PFSK-1 (cell line): Measurements from ENCODE around the gene PGF.

ENCODE experiments used
- FOXP2 ChIP-seq: optimal IDR thresholded peaks from 2 replicates; pipeline ENCODE3; 2011; ENCODE audit warnings: borderline replicate concordance, control low read depth, inconsistent platforms; ENCODE audit not compliant: insufficient read depth; ENCODE audit errors: extremely low read length, extremely low read depth
- POLR2AphosphoS5 ChIP-seq: IDR thresholded peaks from 2 replicates; pipeline ENCODE4 v1.6.1; 2012; ENCODE audit warnings: low read depth, mild to moderate bottlenecking, control low read depth, low read length, moderate library complexity
- REST ChIP-seq, 2 experiments: IDR thresholded peaks; 2 replicates each; pipeline versions ENCODE4 v1.6.1 to v1.8.0; 2011 to 2012; ENCODE audit warnings: low read depth in 2 of 2, low read length in 2 of 2, control low read depth in 1 of 2, inconsistent platforms in 1 of 2, mild to moderate bottlenecking in 1 of 2, moderate library complexity in 1 of 2; ENCODE audit not compliant: insufficient read depth in 1 of 2
- SIN3A ChIP-seq: IDR thresholded peaks from 2 replicates; pipeline ENCODE4 v1.6.1; 2012; ENCODE audit warnings: mild to moderate bottlenecking, low read length, moderate library complexity, borderline replicate concordance; ENCODE audit not compliant: insufficient read depth
- TAF1 ChIP-seq: IDR thresholded peaks from 2 replicates; pipeline ENCODE4 v1.6.1; 2012; ENCODE audit warnings: low read length, control low read depth, borderline replicate concordance; ENCODE audit not compliant: insufficient read depth

PGF gene

GRCh38 chr14:74968811-74969210, 13.4 kb upstream of the PGF start:
- TF ChIP-seq FOXP2 (no peak), REST (IDR thresholded peaks at IDR 0.05; ENCODE audit: insufficient read depth in 1 of 2, low read depth in 2 of 2, low read length in 2 of 2) (no peak), SIN3A (no peak)

DNA sequence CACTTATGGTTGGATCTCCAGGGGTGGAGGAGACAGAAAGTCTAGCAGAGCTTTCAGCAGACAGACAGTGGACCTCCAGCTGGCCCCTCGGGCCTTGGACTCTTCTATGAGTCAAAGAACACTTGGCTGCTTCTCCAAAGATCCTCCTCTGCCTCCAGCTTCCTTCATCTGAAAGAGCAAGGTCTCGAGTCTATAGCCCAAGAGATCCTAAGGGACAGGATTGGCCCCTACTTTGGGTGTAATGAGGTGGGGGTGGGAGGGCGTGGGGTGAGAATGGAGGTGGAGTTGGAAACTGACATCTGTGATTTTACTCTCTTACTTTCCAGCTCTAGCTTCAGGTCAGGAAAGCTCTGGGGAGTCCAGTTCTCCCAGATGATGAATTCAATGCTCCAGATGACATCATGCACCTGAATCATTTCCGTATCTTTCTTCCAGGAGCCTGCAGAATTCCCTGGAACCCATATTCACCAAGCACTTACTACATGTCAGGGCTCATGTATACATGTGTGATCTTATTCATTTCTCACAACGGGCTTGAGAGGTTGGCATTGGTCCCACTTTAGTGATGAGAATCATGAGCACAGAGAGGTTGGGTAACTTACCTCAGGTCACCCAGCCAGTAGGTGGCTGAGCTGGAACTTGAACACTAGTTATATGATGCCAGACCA, 10.2 kb upstream of the PGF start:
- TF ChIP-seq FOXP2 (no peak), TAF1 (no peak), REST (IDR thresholded peaks at IDR 0.05; ENCODE audit: insufficient read depth in 1 of 2, low read depth in 2 of 2, low read length in 2 of 2) (no peak), POLR2AphosphoS5 (no peak), SIN3A (no peak)

DNA sequence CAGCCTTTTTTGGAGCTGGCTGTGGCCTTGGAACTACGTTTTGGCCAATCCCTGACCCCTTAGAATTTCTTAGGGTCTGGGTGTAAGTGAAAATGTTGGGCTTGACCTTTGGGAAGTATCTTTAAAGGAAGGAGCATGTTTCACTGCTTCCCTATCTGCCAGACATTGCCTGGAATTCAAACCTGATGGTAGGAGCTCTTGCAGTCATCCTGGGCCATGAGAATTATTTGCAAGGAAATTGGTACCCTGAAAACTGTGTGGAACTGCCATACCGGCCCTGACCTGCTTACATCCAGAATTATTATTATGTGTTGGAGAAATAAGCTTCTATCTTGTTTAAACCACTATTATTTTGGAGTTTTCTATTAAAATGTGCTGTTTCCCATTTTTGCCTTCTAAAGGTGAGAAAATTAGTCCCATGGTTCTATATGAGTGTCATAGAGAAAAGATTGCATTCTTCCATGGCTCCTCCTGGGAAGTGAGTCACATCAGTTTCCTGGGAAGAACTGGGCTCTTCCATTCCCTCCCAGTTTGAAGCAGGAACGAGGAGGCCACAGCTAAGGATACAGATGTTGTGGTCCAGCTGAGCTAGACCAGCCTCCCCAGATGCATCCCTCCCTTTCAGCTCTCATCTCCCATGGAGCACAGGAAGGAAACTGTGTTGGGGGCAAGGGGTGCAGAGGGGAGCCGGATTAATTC, 9.5 kb upstream of the PGF start:
- TF ChIP-seq POLR2AphosphoS5 = no peak
- no peak for TF ChIP-seq TAF1
- no peak for TF ChIP-seq SIN3A
- TF ChIP-seq FOXP2 = no peak
- TF ChIP-seq REST (IDR thresholded peaks at IDR 0.05; ENCODE audit: insufficient read depth in 1 of 2, low read depth in 2 of 2, low read length in 2 of 2) = no peak

DNA sequence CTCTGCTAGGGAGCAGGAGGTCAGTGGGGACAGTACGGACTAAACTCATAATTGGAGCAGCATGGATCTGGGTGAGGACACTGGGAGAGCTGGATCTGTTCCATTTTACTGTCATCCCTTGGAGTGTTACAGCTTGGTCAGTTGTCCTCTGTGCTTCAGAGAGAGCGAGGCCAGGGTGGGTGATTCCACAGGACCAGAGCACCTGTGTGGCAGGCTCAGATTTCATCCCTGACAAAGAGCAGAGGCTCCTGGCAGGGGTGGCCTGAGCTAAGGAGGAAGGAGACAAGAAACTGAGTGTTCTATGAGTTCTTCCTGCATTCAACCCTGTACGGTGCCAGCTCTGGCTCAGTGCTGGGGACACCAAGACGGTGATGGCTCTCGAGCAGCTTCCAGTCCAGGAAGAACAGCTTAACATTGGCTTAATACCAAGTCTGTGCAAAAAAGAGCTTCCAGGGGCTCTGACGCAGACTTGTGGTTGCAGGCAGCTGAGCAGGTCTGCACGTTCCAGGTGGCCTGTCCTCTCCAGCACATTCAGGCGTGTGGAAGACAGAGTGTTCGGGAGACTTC, 8.4 kb upstream of the PGF start:
- no peak for TF ChIP-seq REST (IDR thresholded peaks at IDR 0.05; ENCODE audit: insufficient read depth in 1 of 2, low read depth in 2 of 2, low read length in 2 of 2)
- no peak for TF ChIP-seq TAF1
- TF ChIP-seq FOXP2 = no peak
- no peak for TF ChIP-seq SIN3A
- no peak for TF ChIP-seq POLR2AphosphoS5
